Liver (tissue), 3 donors: ENCODE data around the gene KIAA1217.

Source experiments
- ATF3 ChIP-seq: IDR thresholded peaks from 2 replicates; pipeline ENCODE4 v1.6.1; 2016; ENCODE audit warnings: antibody characterized with exemption
- FOXA1 ChIP-seq: IDR thresholded peaks from 2 replicates; pipeline ENCODE4 v1.6.1; 2016; ENCODE audit warnings: antibody characterized with exemption
- FOXA2 ChIP-seq: IDR thresholded peaks from 2 replicates; pipeline ENCODE4 v1.6.1; 2016; ENCODE audit warnings: antibody characterized with exemption
- GABPA ChIP-seq, 2 donors: IDR thresholded peaks in 1 of 2; conservative IDR thresholded peaks in 1 of 2; 2 replicates each; pipeline ENCODE4 v1.6.1; 2016; ENCODE audit warnings: antibody characterized with exemption in 2 of 2, mild to moderate bottlenecking in 1 of 2, moderate library complexity in 1 of 2
- HNF4A ChIP-seq, 2 donors: conservative IDR thresholded peaks; 2 replicates each; pipeline ENCODE4 v1.6.1; 2016; ENCODE audit warnings: antibody characterized with exemption in 2 of 2, mild to moderate bottlenecking in 2 of 2
- HNF4G ChIP-seq: IDR thresholded peaks from 2 replicates; pipeline ENCODE4 v1.6.1; 2016; ENCODE audit warnings: antibody characterized with exemption
- JUND ChIP-seq, 2 donors: IDR thresholded peaks; 2 replicates each; pipeline ENCODE4 v1.6.1; 2016; ENCODE audit warnings: antibody characterized with exemption in 2 of 2
- MAX ChIP-seq: IDR thresholded peaks from 2 replicates; pipeline ENCODE4 v1.6.1; 2016; ENCODE audit warnings: antibody characterized with exemption
- RAD21 ChIP-seq, 2 donors: IDR thresholded peaks; 2 replicates each; pipeline ENCODE4 v1.6.1; 2016; ENCODE audit warnings: antibody characterized with exemption in 2 of 2, mild to moderate bottlenecking in 2 of 2
- RXRA ChIP-seq, 2 donors: IDR thresholded peaks; 2 replicates each; pipeline ENCODE4 v1.6.1; 2017 to 2018; ENCODE audit warnings: antibody characterized with exemption in 2 of 2, mild to moderate bottlenecking in 1 of 2
- SP1 ChIP-seq: IDR thresholded peaks from 2 replicates; pipeline ENCODE4 v1.6.1; 2018; ENCODE audit warnings: antibody characterized with exemption, mild to moderate bottlenecking
- TAF1 ChIP-seq: conservative IDR thresholded peaks from 2 replicates; pipeline ENCODE4 v1.6.1; 2016; ENCODE audit warnings: antibody characterized with exemption, mild to moderate bottlenecking
- TF ChIP-seq, protein P1 (sequence below): fragments of 150-350 bp; IDR thresholded peaks from 2 replicates; pipeline ENCODE4 v1.5.1; 2017; ENCODE audit warnings: improper control_type of control experiment, low read depth, low read length; ENCODE audit not compliant: missing input control
- TF ChIP-seq, protein P2 (sequence below): IDR thresholded peaks from 2 replicates; pipeline ENCODE4 v1.6.1; 2016; ENCODE audit warnings: antibody characterized with exemption, mild to moderate bottlenecking
- donor health status: healthy.
- donor health status: healthy.

GRCh38 chr10:24208661-24209431 is at the start of gene KIAA1217:
- TF ChIP-seq, protein P1, sequence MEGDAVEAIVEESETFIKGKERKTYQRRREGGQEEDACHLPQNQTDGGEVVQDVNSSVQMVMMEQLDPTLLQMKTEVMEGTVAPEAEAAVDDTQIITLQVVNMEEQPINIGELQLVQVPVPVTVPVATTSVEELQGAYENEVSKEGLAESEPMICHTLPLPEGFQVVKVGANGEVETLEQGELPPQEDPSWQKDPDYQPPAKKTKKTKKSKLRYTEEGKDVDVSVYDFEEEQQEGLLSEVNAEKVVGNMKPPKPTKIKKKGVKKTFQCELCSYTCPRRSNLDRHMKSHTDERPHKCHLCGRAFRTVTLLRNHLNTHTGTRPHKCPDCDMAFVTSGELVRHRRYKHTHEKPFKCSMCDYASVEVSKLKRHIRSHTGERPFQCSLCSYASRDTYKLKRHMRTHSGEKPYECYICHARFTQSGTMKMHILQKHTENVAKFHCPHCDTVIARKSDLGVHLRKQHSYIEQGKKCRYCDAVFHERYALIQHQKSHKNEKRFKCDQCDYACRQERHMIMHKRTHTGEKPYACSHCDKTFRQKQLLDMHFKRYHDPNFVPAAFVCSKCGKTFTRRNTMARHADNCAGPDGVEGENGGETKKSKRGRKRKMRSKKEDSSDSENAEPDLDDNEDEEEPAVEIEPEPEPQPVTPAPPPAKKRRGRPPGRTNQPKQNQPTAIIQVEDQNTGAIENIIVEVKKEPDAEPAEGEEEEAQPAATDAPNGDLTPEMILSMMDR, result no peak
- TF ChIP-seq, protein P2, sequence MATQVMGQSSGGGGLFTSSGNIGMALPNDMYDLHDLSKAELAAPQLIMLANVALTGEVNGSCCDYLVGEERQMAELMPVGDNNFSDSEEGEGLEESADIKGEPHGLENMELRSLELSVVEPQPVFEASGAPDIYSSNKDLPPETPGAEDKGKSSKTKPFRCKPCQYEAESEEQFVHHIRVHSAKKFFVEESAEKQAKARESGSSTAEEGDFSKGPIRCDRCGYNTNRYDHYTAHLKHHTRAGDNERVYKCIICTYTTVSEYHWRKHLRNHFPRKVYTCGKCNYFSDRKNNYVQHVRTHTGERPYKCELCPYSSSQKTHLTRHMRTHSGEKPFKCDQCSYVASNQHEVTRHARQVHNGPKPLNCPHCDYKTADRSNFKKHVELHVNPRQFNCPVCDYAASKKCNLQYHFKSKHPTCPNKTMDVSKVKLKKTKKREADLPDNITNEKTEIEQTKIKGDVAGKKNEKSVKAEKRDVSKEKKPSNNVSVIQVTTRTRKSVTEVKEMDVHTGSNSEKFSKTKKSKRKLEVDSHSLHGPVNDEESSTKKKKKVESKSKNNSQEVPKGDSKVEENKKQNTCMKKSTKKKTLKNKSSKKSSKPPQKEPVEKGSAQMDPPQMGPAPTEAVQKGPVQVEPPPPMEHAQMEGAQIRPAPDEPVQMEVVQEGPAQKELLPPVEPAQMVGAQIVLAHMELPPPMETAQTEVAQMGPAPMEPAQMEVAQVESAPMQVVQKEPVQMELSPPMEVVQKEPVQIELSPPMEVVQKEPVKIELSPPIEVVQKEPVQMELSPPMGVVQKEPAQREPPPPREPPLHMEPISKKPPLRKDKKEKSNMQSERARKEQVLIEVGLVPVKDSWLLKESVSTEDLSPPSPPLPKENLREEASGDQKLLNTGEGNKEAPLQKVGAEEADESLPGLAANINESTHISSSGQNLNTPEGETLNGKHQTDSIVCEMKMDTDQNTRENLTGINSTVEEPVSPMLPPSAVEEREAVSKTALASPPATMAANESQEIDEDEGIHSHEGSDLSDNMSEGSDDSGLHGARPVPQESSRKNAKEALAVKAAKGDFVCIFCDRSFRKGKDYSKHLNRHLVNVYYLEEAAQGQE, result no peak
- TF ChIP-seq RXRA (IDR thresholded peaks at IDR 0.05) (no peak), SP1 (no peak), HNF4G (no peak), GABPA (IDR thresholded peaks at IDR 0.05 in 1 of 2, conservative IDR thresholded peaks at IDR 0.05 in 1 of 2) (no peak), HNF4A (conservative IDR thresholded peaks at IDR 0.05) (peak in 1 of 2 donors; percentile 8), MAX (no peak), FOXA2 (no peak), FOXA1 (no peak), ATF3 (no peak), RAD21 (IDR thresholded peaks at IDR 0.05) (no peak), TAF1 (no peak), JUND (IDR thresholded peaks at IDR 0.05) (no peak)
